Activated T-cell treated with anti-CD3 and anti-CD28 coated beads, Interleukin-2, amount 50 U/mL, for 72 hours (primary cell): ENCODE data around the gene SLC22A31. TPM values are rescaled to one million over a fixed set of nuclear protein-coding genes. Genes with fewer than 3 reads are reported as not detected.

Source experiments
- ATAC-seq, 2 donors: fragments of 150-1000 bp; cut with Tn5 transposase; replicated peaks in 1 of 2; 2 replicates each; pipeline ENCODE4 v1.10.0; 2021; ENCODE audit warnings: moderate library complexity in 2 of 2, mild to moderate bottlenecking in 1 of 2
- DNase-seq, 2 donors: peaks; one replicate each; pipeline ENCODE4 v3.0.0; 2021 to 2022; ENCODE audit warnings: mixed read lengths in 1 of 2
- H3K27ac Mint-ChIP-seq: one replicate; pipeline ENCODE4 v1.8.0; 2022; ENCODE audit warnings: mild to moderate bottlenecking, moderate library complexity, mixed read lengths
- H3K27me3 Mint-ChIP-seq: one replicate; pipeline ENCODE4 v1.8.0; 2022; ENCODE audit warnings: low read depth, mixed read lengths
- H3K36me3 Mint-ChIP-seq, 2 donors: one replicate each; pipeline ENCODE4 v1.8.0; 2022; ENCODE audit warnings: mixed read lengths in 2 of 2, mild to moderate bottlenecking in 1 of 2; ENCODE audit not compliant: insufficient read depth in 2 of 2
- H3K4me1 Mint-ChIP-seq: one replicate; pipeline ENCODE4 v1.8.0; 2022; ENCODE audit warnings: low read depth, mixed read lengths
- H3K4me3 Mint-ChIP-seq, 2 donors: one replicate each; pipeline ENCODE4 v1.8.0; 2022; ENCODE audit warnings: mild to moderate bottlenecking in 2 of 2, mixed read lengths in 2 of 2, moderate library complexity in 2 of 2
- H3K9me3 Mint-ChIP-seq, 2 donors: one replicate each; pipeline ENCODE4 v1.8.0; 2022; ENCODE audit warnings: mixed read lengths in 2 of 2
- total RNA-seq, 2 donors: library from RNA; stranded (reverse); gene quantifications; one replicate each; pipeline ENCODE4 v1.2.3, GENCODE V29; 2022

The SLC22A31 gene
- total RNA-seq, 2 donors from 2014 or later: 1.3 to 1.6 TPM

- H3K27me3 Mint-ChIP-seq: no peaks in the 10 kb centered on the region
- H3K9me3 Mint-ChIP-seq: peaks cover 0 to 4% of the 10 kb centered on the region in 2 donors
- H3K4me1 Mint-ChIP-seq: peaks cover 5% of the 10 kb centered on the region
- ATAC-seq: no peak
- H3K36me3 Mint-ChIP-seq: peaks cover 21 to 22% of the 10 kb centered on the region in 2 donors
- H3K27ac Mint-ChIP-seq: no peak overlapping the region
- no peak for DNase-seq
- H3K4me3 Mint-ChIP-seq: no peak overlapping the region
Observed at GRCh38 chr16:89233678-89234490, 33.5 kb upstream of the SLC22A31 start.

- DNase-seq (no peak), ATAC-seq (no peak)
- Mint-ChIP-seq H3K27me3 (no peaks in the 10 kb centered on the region), H3K9me3 (peaks cover 0 to 14% of the 10 kb centered on the region in 2 donors), H3K36me3 (peaks cover 34 to 37% of the 10 kb centered on the region in 2 donors), H3K27ac (no peak overlapping the region), H3K4me3 (no peak overlapping the region), H3K4me1 (peaks cover 5% of the 10 kb centered on the region)
Observed at GRCh38 chr16:89232107-89232506, 31.8 kb upstream of the SLC22A31 start.

GRCh38 chr16:89230255-89230654 is 29.9 kb upstream of the SLC22A31 start:
- H3K27ac Mint-ChIP-seq: no peak overlapping the region
- peaks cover under 1% of the 10 kb centered on the region for H3K4me1 Mint-ChIP-seq
- no peak overlapping the region for H3K4me3 Mint-ChIP-seq
- H3K36me3 Mint-ChIP-seq: peaks cover 48 to 50% of the 10 kb centered on the region in 2 donors
- no peak for ATAC-seq
- peaks cover 4 to 21% of the 10 kb centered on the region in 2 donors for H3K9me3 Mint-ChIP-seq
- H3K27me3 Mint-ChIP-seq: no peaks in the 10 kb centered on the region
- DNase-seq: no peak

- H3K4me1 Mint-ChIP-seq: peaks cover 3% of the 10 kb centered on the region
- peaks cover 6 to 21% of the 10 kb centered on the region in 2 donors for H3K9me3 Mint-ChIP-seq
- H3K27me3 Mint-ChIP-seq: no peaks in the 10 kb centered on the region
- H3K36me3 Mint-ChIP-seq: peaks cover 42 to 43% of the 10 kb centered on the region in 2 donors
- H3K27ac Mint-ChIP-seq: no peak overlapping the region
- DNase-seq (no peak), ATAC-seq (no peak)
- H3K4me3 Mint-ChIP-seq: no peak overlapping the region
Observed at GRCh38 chr16:89224665-89225064, 24.3 kb upstream of the SLC22A31 start.

- Mint-ChIP-seq H3K36me3 (peaks cover 29 to 30% of the 10 kb centered on the region in 2 donors), H3K9me3 (peaks cover 6 to 12% of the 10 kb centered on the region in 2 donors), H3K4me3 (no peak overlapping the region), H3K27ac (no peak overlapping the region), H3K27me3 (no peaks in the 10 kb centered on the region), H3K4me1 (peaks cover 15% of the 10 kb centered on the region)
- no peak for ATAC-seq
- no peak for DNase-seq
Observed at GRCh38 chr16:89222931-89223330, 22.6 kb upstream of the SLC22A31 start.

- Mint-ChIP-seq H3K4me1 (peaks cover 15% of the 10 kb centered on the region), H3K27me3 (no peaks in the 10 kb centered on the region), H3K9me3 (peaks cover 2 to 3% of the 10 kb centered on the region in 2 donors), H3K27ac (no peak overlapping the region), H3K4me3 (no peak overlapping the region), H3K36me3 (peaks cover 18 to 19% of the 10 kb centered on the region in 2 donors)
- DNase-seq (no peak), ATAC-seq (no peak)
Observed at GRCh38 chr16:89221604-89222003, 21.3 kb upstream of the SLC22A31 start.

- Mint-ChIP-seq H3K4me3 (peak overlapping the region; percentile 50 to 67), H3K9me3 (no peaks in the 10 kb centered on the region), H3K27me3 (no peaks in the 10 kb centered on the region), H3K36me3 (peaks cover 5 to 6% of the 10 kb centered on the region in 2 donors), H3K4me1 (peaks cover 32% of the 10 kb centered on the region), H3K27ac (no peak overlapping the region)
- DNase-seq (no peak), ATAC-seq (no peak)
Observed at GRCh38 chr16:89219365-89219764, 19.0 kb upstream of the SLC22A31 start.

- Mint-ChIP-seq H3K9me3 (no peaks in the 10 kb centered on the region), H3K27me3 (no peaks in the 10 kb centered on the region), H3K4me1 (peaks cover 32% of the 10 kb centered on the region), H3K36me3 (peaks cover under 1 to 4% of the 10 kb centered on the region in 2 donors), H3K27ac (peak within 1 kb of the TSS; percentile 98), H3K4me3 (peak within 1 kb of the TSS; percentile 87 to 98)
- DNase-seq: peak; percentile 86 to 88
- ATAC-seq: peak; percentile 92 to 93
Observed at GRCh38 chr16:89217388-89218191, 17.3 kb upstream of the SLC22A31 start, which contains the start of gene ZNF778. TSS of gene ZNF778 (plus strand) at chr16:89217703. CDS start at chr16:89221128, 3,425 bp downstream.

GRCh38 chr16:89217138-89217387 is 16.7 kb upstream of the SLC22A31 start:
- Mint-ChIP-seq H3K36me3 (peaks cover 0 to 3% of the 10 kb centered on the region in 2 donors), H3K4me1 (peaks cover 32% of the 10 kb centered on the region), H3K27me3 (no peaks in the 10 kb centered on the region), H3K4me3 (peak overlapping the region; percentile 87 to 98), H3K9me3 (no peaks in the 10 kb centered on the region), H3K27ac (peak overlapping the region; percentile 98)
- DNase-seq (no peak), ATAC-seq (no peak)

GRCh38 chr16:89216315-89217137 is 16.2 kb upstream of the SLC22A31 start:
- no peaks in the 10 kb centered on the region for H3K27me3 Mint-ChIP-seq
- peaks cover 0 to under 1% of the 10 kb centered on the region in 2 donors for H3K36me3 Mint-ChIP-seq
- peaks cover 32% of the 10 kb centered on the region for H3K4me1 Mint-ChIP-seq
- DNase-seq (peak; percentile 80 to 84), ATAC-seq (peak; percentile 66 to 70)
- peak overlapping the region; percentile 87 to 98 for H3K4me3 Mint-ChIP-seq
- H3K27ac Mint-ChIP-seq: peak overlapping the region; percentile 98
- no peaks in the 10 kb centered on the region for H3K9me3 Mint-ChIP-seq

GRCh38 chr16:89210904-89211515 is 10.7 kb upstream of the SLC22A31 start:
- H3K9me3 Mint-ChIP-seq: no peaks in the 10 kb centered on the region
- ATAC-seq (no peak), DNase-seq (no peak)
- peaks cover 11% of the 10 kb centered on the region for H3K4me1 Mint-ChIP-seq
- H3K27me3 Mint-ChIP-seq: peaks cover 7% of the 10 kb centered on the region
- H3K27ac Mint-ChIP-seq: no peak overlapping the region
- H3K4me3 Mint-ChIP-seq: no peak overlapping the region
- H3K36me3 Mint-ChIP-seq: no peaks in the 10 kb centered on the region

- Mint-ChIP-seq H3K4me3 (no peak overlapping the region), H3K9me3 (no peaks in the 10 kb centered on the region), H3K27me3 (peaks cover 7% of the 10 kb centered on the region), H3K4me1 (peaks cover 4% of the 10 kb centered on the region), H3K36me3 (no peaks in the 10 kb centered on the region), H3K27ac (no peak overlapping the region)
- ATAC-seq (no peak), DNase-seq (no peak)
Observed at GRCh38 chr16:89210165-89210903, 10.0 kb upstream of the SLC22A31 start.
